ENCODE measurements around the gene TAF8.

- TF ChIP-seq, protein P1, sequence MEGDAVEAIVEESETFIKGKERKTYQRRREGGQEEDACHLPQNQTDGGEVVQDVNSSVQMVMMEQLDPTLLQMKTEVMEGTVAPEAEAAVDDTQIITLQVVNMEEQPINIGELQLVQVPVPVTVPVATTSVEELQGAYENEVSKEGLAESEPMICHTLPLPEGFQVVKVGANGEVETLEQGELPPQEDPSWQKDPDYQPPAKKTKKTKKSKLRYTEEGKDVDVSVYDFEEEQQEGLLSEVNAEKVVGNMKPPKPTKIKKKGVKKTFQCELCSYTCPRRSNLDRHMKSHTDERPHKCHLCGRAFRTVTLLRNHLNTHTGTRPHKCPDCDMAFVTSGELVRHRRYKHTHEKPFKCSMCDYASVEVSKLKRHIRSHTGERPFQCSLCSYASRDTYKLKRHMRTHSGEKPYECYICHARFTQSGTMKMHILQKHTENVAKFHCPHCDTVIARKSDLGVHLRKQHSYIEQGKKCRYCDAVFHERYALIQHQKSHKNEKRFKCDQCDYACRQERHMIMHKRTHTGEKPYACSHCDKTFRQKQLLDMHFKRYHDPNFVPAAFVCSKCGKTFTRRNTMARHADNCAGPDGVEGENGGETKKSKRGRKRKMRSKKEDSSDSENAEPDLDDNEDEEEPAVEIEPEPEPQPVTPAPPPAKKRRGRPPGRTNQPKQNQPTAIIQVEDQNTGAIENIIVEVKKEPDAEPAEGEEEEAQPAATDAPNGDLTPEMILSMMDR (IDR thresholded peaks at IDR 0.05) = no peak
- TF ChIP-seq POLR2AphosphoS5 (IDR thresholded peaks at IDR 0.05; ENCODE audit: insufficient read depth in 1 of 2, low read depth in 1 of 2) = no peak
Measured at GRCh38 chr6:42026540-42026939, 23.8 kb upstream of the TAF8 start.
